HTERT RPE-1 (cell line): ENCODE results near the gene FAM177B.
"Not testable (repeated sequence)": the region's sequence is repeated elsewhere in the genome, so short reads cannot be mapped to it uniquely, and the experiment has no call there.

Experiments
- in situ Hi-C: fragments of 300-500 bp; cut with MboI; formaldehyde crosslinking; loops from 4 replicates; pipeline ENCODE4 v1.14.3; 2020; ENCODE audit warnings: low sequenced_read_pairs

The FAM177B gene

DNA sequence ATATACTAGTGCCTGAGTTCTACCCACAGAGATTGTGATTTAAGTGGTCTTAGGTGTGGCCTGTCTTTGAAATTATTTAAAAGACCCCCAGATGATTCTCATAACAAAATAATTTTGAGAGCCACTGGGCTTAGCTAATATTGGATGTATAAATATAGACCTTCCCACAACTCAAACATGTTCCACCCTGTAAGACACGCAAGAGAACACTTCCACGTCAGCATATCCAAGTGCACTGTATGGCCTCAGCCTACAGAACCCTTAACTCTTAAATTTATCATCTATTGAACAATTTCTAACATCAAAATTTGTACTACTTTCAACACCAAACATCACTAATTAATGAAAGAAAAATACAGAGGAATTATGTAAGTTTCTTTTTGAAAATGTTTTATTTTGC is 2.5 kb downstream of the FAM177B start:
- in situ Hi-C loops, result no loop called here

DNA sequence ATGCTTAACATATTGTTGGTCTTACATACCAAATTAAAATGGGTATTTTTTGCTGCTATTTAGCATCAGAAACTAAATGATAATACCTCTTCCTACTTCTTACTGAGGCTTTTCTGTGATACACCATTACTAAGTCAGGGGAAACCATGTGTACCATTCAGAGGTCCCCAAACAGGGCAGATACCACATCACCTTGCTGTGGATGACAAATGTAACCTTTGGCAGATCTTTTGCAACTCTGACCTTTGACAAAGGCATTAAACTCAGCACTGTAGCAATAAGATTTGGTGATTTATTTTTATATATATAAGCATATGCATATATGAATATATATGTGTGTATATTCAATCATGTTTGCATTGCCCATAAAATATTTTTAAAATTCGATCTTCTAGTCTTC is 2.9 kb downstream of the FAM177B start:
- in situ Hi-C loops, result no loop called here

DNA sequence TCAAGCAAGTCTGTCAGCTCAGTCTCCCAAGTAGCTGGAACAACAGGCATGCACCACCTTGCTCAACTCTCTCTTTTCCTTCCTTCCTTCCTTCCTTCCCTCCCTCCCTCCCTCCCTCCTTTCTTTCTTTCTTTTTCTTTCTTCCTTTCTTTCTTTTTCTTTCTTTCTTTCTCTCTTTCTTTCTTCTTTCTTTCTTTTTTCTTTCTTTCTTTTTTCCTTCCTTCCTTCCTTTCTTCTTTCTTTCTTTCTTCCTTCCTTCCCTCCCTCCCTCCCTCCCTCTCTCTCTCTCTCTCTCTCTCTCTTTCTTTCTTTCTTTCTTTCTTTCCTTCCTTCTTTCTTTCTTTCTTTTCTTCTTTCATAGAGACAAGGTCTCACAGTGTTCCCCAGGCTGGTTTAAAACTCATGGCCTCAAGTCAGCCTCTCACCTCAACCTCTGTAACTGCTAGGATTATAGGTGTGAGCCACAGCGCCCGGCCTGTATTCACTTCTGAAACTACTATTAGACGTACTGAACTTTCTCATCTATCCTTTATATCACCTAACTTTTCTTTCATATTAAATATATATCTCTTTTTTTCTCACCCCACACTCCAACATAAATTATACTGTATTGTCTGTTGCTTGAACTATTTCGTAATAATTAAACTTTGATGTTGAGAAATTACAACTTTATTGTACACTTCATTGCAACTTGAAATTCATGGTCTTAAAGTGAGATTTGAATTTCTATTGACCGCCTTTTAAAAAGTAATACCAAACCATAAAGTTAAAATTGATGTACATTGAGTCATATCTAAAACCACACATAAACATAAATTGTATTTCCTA is 4.8 kb downstream of the FAM177B start:
- in situ Hi-C loops, result not testable (repeated sequence)

DNA sequence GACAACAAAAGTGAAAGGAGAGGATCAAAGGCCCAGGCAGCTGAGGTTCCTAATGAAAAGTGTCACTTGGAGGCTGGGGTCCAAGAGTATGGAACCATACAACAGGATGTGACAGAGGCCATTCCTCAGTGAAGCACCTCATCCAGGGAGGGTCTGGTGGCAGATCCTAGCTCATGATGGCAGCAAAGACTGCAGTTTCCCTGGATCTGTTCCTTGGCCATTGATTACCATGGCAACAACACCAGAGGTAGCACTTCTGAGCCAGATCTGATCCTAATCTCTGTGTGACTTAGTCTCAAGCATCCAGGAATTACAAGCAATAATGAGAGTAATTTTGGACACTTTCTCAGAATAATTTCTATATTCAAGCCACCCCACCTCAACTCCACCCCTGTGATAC is 12.9 kb downstream of the FAM177B start:
- in situ Hi-C loops, result no loop called here

DNA sequence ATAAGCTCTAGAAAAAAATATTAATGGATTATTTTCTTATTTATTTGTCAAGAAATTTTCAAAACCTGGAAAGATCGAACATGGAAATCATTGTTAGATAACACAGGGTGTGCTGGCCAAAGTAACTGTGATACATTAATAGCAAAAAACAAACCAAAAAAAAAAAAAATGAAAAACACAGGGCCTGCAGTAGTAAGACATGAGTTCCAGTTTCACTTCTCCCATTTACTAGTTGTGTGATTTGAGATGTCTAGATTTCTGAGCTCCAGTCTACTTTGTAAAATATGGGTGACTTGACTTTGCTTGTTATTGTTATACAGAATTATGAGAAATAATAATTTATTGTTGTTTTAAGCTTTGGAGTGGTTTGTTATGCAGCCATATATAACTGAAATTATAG is 13.6 kb downstream of the FAM177B start:
- in situ Hi-C loops, result no loop called here

DNA sequence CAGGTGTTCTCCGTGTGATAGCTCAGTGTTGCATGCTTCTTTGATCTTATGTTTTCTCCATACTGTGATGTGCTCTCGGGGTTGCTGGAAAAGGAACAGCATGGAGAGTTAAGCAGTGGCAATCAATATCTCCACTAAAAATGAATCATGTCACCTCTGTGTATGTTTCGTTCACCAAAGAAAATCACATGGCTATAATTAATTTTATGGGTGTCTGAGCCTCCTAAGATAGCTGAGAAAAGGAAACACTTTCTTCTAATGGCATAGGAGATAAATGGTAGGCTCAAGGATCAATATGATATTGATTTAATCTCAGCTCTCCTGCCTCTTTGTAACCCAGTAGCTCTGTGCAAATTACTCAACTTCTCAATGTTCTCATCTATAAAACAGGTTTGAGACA is 14.3 kb downstream of the FAM177B start:
- in situ Hi-C loops, result no loop called here

DNA sequence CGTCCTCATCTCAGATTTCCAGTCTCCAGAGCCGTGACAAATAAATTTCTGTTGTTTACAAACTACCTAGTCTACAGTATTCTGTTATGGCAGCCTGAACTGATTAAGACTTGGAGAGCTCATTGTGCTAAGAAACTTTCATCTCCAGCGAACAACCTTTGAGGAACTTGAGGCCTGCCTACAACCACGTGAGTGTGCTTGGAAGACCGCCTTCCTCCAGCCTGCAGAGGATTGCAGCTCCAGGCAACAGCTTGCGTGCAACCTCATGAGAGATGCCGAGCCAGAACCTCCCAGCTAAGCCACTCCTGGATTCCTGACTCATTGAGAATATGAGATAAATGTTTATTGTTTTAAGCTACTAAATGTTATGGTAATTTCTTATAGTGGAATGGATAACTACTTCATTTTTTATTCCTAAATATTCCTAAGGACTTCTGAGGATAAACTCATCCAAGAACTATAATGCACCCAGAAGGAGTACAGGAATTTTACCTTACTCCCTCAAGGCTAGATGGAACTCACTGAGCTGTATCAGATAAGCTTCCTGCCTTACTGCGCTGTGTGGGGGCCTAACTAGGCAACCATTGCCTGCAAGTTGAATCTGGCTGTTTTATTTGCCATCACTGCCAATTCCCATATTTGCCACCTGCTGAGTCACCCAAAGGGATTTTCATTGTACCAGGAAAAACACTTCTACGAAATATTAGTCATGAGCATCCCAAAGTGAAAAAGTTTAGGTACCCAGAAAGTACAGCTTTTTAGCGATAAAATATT is 17.6 kb downstream of the FAM177B start:
- in situ Hi-C loops, result no loop called here

DNA sequence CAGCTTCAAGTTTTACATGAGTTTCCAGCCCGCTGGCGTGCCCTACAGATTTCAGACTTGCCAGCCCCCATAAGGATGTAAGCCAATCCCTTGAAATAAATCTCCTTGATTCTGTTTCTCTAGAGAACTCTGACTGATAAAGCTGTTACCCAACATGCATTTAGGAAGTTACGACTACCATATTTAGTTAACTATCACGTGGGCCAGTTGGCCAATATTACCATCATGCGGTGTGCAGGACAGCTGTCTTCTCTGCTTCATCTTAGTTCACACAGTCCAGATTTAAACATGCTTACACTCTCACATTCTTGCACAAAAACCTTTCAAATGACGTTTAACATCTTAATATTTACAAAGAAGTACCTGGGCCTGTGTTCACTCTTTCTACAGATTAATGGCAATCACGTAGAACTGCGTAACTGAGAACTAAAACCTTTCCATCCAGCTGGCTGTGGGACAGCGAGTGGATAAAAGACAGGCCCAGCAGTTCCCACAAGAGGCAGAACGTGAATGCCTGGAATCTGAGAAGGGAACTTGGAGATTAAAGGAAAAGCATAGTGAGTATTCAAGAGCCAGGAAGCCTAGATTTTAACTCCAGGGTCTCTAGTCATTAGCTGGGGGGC is 20.8 kb downstream of the FAM177B start:
- in situ Hi-C loops, result no loop called here

DNA sequence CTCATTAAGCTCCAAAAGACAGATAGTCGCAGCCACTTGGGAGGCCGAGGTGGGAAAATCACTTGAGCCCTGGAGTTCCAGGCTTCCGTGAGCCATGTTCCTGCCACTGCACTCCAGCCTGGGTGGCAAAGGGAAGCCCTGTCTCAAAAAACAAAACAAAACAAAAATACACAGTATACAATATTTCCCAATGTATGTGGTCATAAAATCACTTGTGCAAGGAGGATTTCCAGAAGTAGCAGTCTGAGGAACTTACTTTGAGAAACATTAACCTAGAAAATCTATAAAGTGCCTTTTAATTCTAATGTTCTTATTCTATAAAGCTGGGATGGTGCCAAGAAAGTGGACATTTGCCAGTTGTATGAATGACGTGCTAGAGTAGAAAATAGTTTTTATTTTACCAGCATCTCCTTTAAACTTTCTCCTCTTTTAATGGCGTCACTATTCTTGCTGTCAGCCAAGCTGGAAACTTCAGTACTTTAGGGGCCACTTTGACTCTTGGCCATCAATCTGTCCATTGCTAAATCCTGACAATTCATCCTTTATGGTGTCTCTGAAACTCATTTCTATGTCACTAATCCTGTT is 22.5 kb downstream of the FAM177B start:
- in situ Hi-C loops, result no loop called here

DNA sequence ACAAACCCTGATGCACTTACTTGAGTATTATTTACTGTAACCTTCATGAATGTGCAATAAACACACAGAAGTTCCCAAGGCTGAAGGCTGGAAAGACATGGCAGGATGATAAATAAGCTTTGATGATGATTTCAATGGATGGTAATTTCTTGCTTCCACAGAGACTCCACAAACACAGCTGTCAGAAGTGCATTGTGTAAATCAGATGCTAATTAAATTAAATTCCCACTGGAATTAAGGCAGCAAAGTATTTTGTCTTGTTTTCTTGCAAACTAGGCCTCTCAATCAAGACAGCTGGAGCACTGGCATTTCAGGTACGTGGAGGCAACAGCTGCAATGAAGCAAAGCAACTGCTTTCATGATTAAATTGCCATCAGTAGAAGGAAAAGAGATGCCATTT is 24.1 kb downstream of the FAM177B start:
- in situ Hi-C loops, result no loop called here

DNA sequence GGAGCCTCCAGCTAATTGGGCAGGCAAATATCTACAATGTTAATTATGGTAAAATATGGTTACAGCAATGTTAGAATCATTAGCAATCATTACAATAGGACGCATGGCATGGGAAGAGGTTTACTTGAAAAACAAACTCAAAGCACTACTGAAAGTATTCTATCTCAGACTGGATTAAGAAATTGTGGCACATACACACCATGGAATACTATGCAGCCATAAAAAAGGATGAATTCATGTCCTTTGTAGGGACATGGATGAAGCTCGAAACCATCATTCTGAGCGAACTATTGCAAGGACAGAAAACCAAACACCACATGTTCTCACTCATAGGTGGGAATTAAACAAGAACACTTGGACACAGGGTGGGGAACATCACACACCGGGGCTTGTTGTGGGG is 25.2 kb downstream of the FAM177B start:
- in situ Hi-C loops, result not testable (repeated sequence)

DNA sequence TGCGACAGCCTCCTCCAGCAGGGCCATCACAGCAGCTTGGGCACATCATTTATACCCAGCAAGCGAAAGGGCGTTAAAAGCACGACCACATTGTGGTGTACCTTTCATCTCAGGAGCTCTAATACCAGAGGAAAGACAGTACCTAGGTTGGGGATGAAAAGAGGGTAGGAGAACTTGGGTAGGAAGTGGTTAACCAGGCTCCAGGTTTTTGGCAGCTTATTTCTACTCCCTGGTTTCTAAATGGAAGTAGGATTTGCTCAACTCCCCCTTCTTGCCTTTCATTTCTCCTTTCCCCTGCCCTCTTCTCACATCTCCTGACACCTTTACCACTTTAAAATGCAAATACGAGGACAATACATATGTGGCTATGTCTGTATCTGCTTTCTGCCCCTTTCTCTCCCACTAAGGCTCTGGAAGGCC is 30.2 kb downstream of the FAM177B start:
- in situ Hi-C loops, result no loop called here

DNA sequence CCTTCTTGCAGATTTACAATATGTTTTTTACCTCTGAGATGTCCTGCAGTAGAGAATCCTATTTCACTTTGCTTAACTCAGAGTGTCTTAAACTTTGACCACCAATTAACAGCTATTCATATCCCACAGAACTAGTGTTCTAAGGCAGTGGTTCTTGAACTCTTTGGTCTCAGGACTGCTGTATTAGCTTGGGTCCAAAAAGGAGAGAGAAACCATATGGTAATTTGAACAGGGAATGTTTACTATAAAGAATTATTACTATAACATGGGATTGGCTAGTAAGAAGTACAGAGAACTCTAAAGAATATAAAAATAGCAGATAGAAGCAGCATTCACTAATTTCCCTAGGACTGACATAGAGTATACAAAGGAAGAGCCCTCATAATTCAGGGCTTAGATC is 31.6 kb downstream of the FAM177B start:
- in situ Hi-C loops, result no loop called here

DNA sequence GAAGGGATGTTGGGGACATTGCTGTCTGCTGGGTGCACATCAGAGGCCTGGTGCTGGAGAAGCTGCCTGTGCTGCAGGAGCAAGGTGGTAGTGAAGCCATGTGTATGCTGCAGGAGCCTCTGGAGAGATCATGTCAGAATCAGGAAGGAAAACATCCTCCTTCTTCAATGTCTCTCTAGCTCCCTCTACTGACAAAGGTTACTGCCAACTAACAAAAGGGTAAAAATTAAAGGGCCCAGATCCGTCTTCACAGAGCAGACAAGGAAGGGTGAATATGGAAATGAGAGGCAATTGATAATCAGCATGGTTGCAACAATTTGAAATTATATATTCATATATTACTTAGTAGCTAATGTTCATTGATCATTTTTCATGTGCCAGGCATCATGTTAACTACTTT is 32.2 kb downstream of the FAM177B start:
- in situ Hi-C loops, result no loop called here

DNA sequence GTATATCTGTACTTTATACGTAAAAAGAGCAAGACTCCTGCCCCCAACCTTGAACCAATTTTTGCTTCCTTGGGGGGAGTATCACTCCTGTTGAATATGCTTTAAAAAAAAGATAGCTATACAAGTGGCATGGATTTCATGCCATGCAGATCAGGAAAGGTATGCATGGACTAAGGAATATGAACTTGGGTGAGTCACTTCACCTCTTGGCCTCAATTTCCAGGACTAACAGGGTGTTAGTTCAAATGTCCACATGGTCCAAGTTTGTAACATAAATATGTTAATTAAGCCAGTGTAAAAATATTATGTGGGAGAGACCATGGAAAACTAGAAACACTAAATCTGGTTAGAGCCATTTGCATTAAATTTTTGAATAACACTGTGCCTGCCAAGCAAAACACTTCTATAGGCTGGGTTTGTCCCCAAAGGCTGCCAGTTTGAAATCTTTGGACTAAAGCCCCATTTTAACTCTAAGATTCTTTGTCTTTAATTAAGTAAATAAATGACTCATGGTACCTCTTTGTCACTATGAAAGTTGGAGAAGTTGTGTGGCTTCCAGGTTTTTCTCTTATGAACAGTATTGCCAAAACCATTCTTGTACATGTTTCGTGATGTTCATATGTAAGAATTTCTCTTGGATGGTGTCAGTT is 33.1 kb downstream of the FAM177B start:
- in situ Hi-C loops, result no loop called here

DNA sequence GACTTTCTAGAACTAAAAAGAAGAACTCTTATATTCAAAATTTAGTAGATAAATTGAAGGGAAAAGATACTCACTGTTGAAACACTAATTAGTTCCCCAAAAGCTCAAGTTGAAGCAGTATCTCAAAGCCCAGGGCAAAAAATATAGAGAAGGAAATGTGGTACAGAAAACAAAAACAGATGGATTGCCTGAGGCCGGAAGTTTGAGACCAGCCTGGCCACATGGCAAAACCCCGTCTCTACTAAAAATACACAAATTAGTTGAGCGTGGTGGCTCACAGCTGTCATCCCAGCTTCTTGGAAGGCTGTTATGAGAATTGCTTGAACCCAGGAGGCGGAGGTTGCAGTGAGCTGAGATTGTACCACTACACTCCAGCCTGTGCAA is 36.0 kb downstream of the FAM177B start:
- in situ Hi-C loops, result no loop called here

DNA sequence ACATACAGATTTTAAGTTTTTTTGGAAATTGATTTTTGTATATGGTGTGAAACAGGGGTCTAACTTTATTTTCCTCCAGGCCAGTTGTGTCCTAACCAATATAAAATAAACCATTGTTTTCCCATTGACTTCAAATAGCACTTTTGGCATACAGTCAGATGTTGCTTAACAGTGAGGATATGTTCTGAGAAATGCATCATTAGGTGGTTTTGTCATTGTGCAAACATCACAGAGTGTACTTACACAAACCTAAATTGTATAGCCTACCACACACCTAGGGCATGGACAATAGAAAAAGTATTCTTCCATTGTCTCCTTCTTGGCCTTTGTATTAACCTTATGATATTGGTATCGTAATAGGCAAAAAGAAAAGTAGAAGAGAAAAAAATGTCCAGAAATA is 40.5 kb downstream of the FAM177B start:
- in situ Hi-C loops, result loop anchor here (25.0 kb wide), 1 partner anchor 310 kb away; no protein-coding TSS in a partner anchor

DNA sequence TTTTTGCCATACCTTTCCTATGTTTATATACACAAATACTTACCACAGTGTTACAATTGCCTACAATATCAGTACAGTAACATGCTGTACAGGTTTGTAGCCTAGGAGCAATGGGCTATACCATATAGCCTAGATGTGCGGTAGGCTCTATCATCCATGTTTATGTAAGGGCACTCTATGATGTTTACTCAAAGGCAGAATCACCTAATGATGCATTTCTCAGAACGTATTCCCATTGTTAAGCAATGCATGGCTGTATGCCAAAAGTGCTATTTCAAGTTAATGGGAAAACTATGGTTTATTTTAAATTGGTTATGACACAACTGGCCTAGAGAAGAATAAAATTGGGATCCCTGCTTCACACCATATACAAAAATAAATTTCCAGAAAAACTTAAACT is 41.0 kb downstream of the FAM177B start:
- in situ Hi-C loops, result loop anchor here (25.0 kb wide), 1 partner anchor 309 kb away; no protein-coding TSS in a partner anchor

DNA sequence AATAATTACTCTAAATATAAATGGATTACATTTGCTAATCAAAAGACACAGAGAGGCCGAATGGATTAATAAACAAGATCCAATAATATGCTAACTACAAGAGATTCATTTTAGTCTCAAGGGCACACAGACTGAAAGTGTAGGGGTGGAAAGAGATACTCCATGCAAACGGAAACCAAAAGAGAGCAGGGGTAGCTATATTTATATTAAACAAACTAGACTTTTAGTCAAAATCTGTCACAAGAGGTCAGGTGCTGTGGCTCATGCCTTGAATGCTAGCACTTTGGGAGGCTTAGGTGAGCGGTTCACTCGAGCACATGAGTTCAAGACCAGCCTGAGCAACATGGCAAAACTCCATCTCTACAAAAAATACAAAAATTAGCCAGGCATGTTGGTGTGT is 44.2 kb downstream of the FAM177B start:
- in situ Hi-C loops, result loop anchor here (25.0 kb wide), 1 partner anchor 306 kb away; no protein-coding TSS in a partner anchor

DNA sequence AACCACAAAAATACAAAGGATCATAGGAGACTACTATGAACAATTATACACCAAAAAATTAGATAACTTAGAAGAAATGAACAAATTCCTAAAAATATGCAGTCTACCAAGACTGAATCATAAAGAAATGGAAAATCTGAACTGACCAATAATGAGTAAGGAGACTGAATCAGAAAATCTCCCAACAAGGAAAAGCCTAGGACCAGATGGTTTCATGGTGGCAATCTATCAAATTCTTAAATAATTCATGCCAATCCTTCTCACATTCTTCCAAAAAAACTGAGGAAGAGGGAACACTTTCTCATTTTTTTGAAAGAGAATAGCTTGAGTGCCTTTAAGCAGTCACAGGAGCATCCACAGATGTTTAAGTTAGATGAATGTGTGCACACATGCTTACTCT is 46.0 kb downstream of the FAM177B start:
- in situ Hi-C loops, result loop anchor here (25.0 kb wide), 1 partner anchor 304 kb away; no protein-coding TSS in a partner anchor

DNA sequence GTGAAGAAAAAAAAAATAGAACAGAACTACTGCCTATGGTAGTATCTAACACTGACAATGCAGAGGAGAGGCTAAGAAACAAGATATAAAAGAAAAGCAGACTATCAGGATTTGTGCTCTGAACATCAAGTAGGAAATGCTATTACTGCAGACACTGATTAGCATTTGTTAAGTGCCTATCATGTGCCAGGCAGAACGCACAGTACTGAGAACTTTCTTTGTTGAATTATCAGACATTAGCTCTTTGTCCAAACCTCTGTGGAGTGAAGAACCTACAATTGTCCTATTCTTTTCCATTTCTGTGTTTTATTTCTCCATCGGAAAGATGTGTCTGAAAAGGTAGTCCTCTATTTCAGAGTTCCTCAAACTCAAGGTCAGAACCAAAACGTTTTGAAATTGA is 47.4 kb downstream of the FAM177B start:
- in situ Hi-C loops, result loop anchor here (25.0 kb wide), 1 partner anchor 303 kb away; no protein-coding TSS in a partner anchor
